ENCODE data around the gene PTPRM. TPM values are rescaled to one million over a fixed set of nuclear protein-coding genes. Genes with fewer than 3 reads are reported as not detected.

The PTPRM gene
- total RNA-seq, 4 donors from 2014 or later = 81.5 to 98.9 (median 86.8) TPM

DNA sequence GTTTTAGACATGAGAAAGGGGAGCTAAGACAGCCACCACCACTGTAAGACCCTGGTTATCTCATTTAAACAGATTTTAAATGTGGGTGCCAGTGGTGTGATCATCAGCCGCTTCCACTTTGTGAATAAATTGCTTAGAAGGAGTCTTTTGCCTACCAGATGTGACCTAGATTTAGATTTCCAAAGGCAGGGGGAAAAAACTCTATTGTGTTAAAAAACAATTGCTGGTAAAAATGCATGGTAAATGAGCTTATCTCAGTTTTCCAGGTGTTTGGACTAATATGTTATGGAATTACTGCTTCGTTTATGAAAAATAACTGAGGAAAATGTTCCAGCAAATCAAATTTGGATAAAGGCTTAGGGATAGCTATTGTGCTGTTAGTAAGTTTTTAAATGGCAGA, 575.8 kb downstream of the PTPRM start:
- 90% methylated on average over 2 of the region's 2 CpGs for WGBS, 2 donors (ENCODE audit: low coverage in 1 of 2)
- H3K27ac ChIP-seq = no peak overlapping the region
- no peak for TF ChIP-seq POLR2A (IDR thresholded peaks at IDR 0.05)
- no peak for TF ChIP-seq POLR2AphosphoS5 (IDR thresholded peaks at IDR 0.05)
- no peak for TF ChIP-seq CTCF (IDR thresholded peaks at IDR 0.05)
- peaks cover 0 to 27% (median 4%) of the 10 kb centered on the region in 3 donors for H3K4me1 ChIP-seq
- no peak overlapping the region for H3K4me3 ChIP-seq
- H3K27me3 ChIP-seq = no peaks in the 10 kb centered on the region
- ATAC-seq = no peak
- no peaks in the 10 kb centered on the region for H3K9me3 ChIP-seq
- H3K36me3 ChIP-seq = peaks cover 0 to 22% of the 10 kb centered on the region in 2 donors

- no peak overlapping the region for H3K27ac ChIP-seq
- H3K9me3 ChIP-seq = no peaks in the 10 kb centered on the region
Observed at GRCh38 chr18:8151181-8151580, 584.1 kb downstream of the PTPRM start.

GRCh38 chr18:8153887-8154583, 586.9 kb downstream of the PTPRM start:
- TF ChIP-seq CTCF (IDR thresholded peaks at IDR 0.05) = no peak
- Histone ChIP-seq H3K4me3 (no peak overlapping the region), H3K9me3 (no peaks in the 10 kb centered on the region), H3K4me1 (peaks cover 0 to 14% (median 0%) of the 10 kb centered on the region in 3 donors), H3K27me3 (no peaks in the 10 kb centered on the region), H3K36me3 (peaks cover 0 to 21% of the 10 kb centered on the region in 2 donors), H3K27ac (no peak overlapping the region)
- ATAC-seq = no peak
- WGBS, 2 donors (ENCODE audit: low coverage in 1 of 2) = 94 to 98% methylated on average over 2 to 7 of the region's 10 CpGs

More at GRCh38 chr18:8151181-8151580, 584.1 kb downstream of the PTPRM start:
- no peak overlapping the region for H3K4me3 ChIP-seq
- peaks cover 0 to 5% of the 10 kb centered on the region in 2 donors for H3K36me3 ChIP-seq
- no peak for TF ChIP-seq CTCF (IDR thresholded peaks at IDR 0.05)
- TF ChIP-seq POLR2A (IDR thresholded peaks at IDR 0.05) = no peak
- no peak for TF ChIP-seq EP300 (IDR thresholded peaks at IDR 0.05)
- no peak for TF ChIP-seq POLR2AphosphoS5 (IDR thresholded peaks at IDR 0.05)
- no peaks in the 10 kb centered on the region for H3K27me3 ChIP-seq
- H3K4me1 ChIP-seq = peaks cover 0 to 14% (median 0%) of the 10 kb centered on the region in 3 donors
- WGBS, 2 donors (ENCODE audit: low coverage in 1 of 2) = 53% methylated on average over 3 of the region's 6 CpGs; no CpG with 5 or more reads in 1 of the 2 donors
- ATAC-seq = no peak

DNA sequence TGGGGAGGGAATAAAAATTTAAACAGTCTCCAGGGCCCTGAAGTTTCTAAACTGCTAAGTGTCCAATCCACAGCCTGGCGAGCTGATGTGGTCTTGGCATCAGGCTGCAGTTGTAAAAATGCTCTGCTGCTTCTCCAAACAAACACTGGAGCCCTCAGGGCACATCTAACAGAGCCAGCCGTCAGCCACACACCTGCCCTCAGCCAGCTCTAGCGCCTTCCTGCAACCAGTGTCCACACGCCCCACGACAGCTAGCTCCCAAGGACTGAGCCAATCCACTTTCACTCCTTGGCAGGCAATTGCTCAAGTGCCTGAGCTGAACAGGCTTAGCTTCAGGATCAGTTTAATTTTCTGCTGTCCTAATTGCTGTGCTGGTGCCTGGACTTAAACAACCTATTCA, 595.7 kb downstream of the PTPRM start:
- no peak for ATAC-seq
- no peaks in the 10 kb centered on the region for H3K9me3 ChIP-seq
- no peak overlapping the region for H3K27ac ChIP-seq
- H3K4me1 ChIP-seq = no peaks in the 10 kb centered on the region
- peaks cover 0 to 8% of the 10 kb centered on the region in 2 donors for H3K36me3 ChIP-seq
- H3K4me3 ChIP-seq = no peak overlapping the region
- no peak for TF ChIP-seq EP300 (IDR thresholded peaks at IDR 0.05)
- no peak for TF ChIP-seq POLR2AphosphoS5 (IDR thresholded peaks at IDR 0.05)
- TF ChIP-seq POLR2A (IDR thresholded peaks at IDR 0.05) = no peak
- TF ChIP-seq CTCF (IDR thresholded peaks at IDR 0.05) = no peak
- 31 to 67% methylated on average over 1 to 5 of the region's 5 CpGs for WGBS, 2 donors (ENCODE audit: low coverage in 1 of 2)
- H3K27me3 ChIP-seq = no peaks in the 10 kb centered on the region

DNA sequence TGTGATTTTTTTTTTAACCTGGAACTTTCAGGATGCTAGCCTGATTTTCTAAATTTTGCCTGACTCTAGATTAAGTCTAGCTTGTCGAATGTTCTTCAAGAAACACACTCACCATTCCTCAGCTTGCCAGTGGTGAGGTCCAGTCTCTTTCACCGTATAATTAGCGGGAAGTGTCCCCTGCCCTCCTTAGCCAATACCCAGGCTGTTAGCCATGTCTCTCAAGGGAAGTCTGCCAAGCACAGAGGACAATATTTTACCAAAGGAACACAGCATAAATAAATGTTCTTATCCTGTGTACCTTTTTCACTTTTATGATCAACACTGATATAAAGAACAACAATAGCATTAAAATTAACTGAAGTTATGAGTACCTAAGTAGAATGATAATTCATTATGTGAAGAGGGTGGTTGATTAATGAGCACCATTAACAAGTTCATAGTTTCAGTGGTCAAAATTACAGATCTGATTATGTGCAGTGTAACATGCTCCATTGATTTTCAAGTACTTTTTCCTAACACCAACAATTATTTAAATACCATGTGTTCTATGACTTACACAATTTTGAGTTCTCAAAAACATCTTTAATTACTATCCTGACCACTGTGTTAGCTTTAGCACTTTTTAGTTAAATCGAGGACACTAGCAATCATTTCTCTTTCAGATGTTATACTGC, 596.3 kb downstream of the PTPRM start:
- 90 to 93% methylated on average over 4 of the region's 4 CpGs for WGBS, 2 donors (ENCODE audit: low coverage in 1 of 2)
- no peak for ATAC-seq
- no peaks in the 10 kb centered on the region for H3K4me1 ChIP-seq
- TF ChIP-seq POLR2A (IDR thresholded peaks at IDR 0.05) = no peak
- no peak for TF ChIP-seq EP300 (IDR thresholded peaks at IDR 0.05)
- no peak for TF ChIP-seq CTCF (IDR thresholded peaks at IDR 0.05)
- no peak for TF ChIP-seq POLR2AphosphoS5 (IDR thresholded peaks at IDR 0.05)
- H3K27me3 ChIP-seq = no peaks in the 10 kb centered on the region
- H3K36me3 ChIP-seq = peaks cover 0 to 4% of the 10 kb centered on the region in 2 donors
- H3K9me3 ChIP-seq = no peaks in the 10 kb centered on the region
- H3K27ac ChIP-seq = no peak overlapping the region
- no peak overlapping the region for H3K4me3 ChIP-seq

Measured in gastroesophageal sphincter (tissue), 4 donors.